ENCODE results near the gene FLVCR2. TPM values are rescaled to one million over a fixed set of nuclear protein-coding genes. Genes with fewer than 3 reads are reported as not detected.

Gene FLVCR2
- total RNA-seq, 4 donors from 2014 or later: 11.5 to 21.8 (median 12.3) TPM

DNA sequence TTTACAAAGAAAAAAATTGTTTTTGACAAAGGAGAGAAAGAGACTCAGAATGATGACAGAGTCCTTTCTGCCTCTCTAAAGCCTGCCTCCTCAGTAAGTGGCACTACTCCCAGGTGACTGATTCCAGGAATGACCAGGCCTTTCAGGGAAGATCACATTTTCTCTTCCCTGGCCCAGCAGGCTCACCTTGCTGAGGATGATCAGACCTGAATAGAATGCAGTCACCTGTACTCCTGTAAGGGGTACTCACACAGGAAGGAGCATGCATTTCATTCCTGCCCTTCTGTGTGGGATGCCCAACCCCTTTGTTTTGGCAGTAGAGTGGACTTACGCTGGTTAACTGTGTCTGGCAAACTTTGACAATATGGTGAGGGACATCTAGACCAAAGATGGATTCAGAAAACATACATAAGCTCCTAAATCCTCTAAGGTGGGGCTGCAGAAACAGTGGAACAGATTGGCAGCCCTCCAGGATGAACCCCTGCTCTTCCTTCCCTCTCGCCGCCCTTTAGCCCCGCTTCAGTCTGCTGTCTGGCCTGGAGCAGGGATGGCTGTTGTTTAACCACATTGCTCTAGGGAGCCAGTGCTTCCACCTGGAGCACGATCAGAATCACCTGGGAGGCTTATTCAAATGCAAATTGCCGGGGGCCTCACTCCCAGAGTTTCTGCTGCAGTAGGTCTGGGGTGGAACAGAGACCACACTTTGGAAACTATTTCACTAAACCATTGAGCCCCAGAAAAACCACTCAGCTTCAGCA, 52.5 kb downstream of the FLVCR2 start:
- TF ChIP-seq, protein P1, sequence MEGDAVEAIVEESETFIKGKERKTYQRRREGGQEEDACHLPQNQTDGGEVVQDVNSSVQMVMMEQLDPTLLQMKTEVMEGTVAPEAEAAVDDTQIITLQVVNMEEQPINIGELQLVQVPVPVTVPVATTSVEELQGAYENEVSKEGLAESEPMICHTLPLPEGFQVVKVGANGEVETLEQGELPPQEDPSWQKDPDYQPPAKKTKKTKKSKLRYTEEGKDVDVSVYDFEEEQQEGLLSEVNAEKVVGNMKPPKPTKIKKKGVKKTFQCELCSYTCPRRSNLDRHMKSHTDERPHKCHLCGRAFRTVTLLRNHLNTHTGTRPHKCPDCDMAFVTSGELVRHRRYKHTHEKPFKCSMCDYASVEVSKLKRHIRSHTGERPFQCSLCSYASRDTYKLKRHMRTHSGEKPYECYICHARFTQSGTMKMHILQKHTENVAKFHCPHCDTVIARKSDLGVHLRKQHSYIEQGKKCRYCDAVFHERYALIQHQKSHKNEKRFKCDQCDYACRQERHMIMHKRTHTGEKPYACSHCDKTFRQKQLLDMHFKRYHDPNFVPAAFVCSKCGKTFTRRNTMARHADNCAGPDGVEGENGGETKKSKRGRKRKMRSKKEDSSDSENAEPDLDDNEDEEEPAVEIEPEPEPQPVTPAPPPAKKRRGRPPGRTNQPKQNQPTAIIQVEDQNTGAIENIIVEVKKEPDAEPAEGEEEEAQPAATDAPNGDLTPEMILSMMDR (IDR thresholded peaks at IDR 0.05; ENCODE audit: low read depth): no peak

DNA sequence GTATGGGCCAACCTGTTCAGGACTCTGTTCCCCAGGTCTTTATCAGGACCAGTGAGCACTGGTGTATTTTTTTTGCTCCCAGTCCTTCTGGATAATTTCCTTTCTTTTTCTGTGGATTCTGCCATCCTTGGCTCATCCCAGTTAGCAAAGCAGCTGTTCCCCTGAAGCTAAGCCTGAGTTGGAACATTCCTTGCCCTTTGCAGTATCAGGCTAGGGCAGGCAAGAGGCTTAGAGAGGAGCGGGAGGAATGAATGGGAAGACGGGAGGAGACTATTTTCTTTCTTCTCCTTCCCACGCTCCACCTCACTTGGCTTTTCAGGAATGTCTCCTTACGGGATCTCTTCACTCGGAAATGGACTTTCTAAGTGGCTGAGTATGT, 53.0 kb downstream of the FLVCR2 start:
- TF ChIP-seq, protein P1 (IDR thresholded peaks at IDR 0.05; ENCODE audit: low read depth): no peak

DNA sequence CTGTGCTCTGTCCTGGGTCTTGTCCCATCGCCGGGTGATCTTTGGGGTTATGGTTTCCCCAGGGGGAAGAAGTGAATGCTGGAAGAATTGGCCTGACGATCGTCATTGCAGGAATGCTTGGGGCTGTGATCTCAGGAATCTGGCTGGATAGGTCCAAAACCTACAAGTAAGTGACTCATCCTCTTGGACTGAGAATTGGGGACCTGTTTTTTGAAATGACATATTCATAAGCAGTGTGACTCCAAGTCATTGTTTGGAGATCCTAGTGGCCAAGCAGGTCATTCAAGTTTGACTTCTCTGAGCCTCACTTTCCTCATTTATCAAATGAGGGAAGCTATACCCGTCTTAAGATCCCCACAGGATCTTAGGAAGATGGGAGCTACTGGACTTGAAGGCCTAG, 56.4 kb downstream of the FLVCR2 start:
- TF ChIP-seq, protein P1 (IDR thresholded peaks at IDR 0.05; ENCODE audit: low read depth): no peak

DNA sequence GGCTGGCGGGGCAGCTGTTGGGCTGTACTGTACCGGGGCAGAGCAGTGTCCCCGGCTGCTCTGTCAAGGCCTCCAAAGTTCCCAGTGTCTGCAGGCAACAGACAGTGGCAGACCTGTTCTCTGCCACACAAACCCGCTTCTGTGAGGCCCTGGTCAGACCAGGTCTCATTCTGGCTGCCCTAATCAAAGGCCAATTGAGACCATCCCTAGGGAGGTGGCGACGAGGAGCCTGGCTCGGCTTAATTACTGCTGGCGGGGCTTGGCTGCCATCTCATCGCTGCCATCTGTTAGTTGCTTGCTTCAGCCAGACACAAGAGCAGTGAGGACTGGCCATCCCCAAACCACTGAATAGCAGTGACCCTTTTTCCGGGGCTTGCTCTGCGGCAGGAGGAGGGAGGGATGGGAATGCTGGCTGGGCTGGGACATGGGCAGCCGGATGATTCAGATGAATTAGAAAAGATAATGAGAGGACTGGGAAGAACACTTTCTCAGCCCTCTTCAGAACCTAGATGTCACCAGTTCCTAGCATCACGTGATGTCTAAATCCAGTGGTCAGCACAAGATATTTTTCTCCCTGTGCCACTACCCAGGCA, 57.8 kb downstream of the FLVCR2 start:
- TF ChIP-seq, protein P1 (IDR thresholded peaks at IDR 0.05; ENCODE audit: low read depth): no peak

DNA sequence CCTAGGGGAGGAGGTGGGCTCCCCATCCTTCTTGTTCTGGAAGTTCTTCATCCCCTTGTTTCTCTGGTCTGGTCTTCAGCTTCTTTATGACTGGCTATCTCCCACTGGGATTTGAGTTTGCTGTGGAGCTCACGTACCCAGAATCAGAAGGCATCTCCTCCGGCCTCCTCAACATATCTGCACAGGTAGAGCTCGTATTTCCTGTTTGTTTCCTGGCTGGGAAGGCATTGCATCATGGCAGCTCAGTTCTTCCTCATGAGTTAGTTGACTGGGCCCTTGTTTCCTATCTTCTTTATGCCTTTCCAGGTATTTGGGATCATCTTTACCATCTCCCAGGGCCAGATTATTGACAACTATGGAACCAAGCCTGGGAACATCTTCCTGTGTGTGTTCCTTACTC, 62.5 kb downstream of the FLVCR2 start:
- TF ChIP-seq, protein P1 (IDR thresholded peaks at IDR 0.05; ENCODE audit: low read depth): no peak

DNA sequence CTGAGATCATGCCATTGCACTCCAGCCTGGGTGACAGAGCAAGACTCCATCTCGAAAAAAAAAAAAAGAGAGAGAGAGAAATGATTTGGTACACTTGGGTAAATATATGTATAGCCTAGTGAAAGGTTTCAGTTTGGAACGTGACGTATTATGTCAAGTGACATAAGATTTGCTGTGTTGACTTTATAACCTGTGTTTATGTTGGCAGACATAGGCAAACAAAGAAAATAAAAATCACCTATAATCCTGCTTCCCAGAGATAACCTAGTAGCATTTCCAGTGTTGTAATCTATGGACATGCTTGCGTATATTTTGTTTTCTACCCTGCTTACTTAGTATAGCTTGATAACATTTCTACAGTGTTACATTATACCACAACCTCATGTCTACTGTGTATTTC, 65.6 kb downstream of the FLVCR2 start:
- TF ChIP-seq, protein P1 (IDR thresholded peaks at IDR 0.05; ENCODE audit: low read depth): no peak

DNA sequence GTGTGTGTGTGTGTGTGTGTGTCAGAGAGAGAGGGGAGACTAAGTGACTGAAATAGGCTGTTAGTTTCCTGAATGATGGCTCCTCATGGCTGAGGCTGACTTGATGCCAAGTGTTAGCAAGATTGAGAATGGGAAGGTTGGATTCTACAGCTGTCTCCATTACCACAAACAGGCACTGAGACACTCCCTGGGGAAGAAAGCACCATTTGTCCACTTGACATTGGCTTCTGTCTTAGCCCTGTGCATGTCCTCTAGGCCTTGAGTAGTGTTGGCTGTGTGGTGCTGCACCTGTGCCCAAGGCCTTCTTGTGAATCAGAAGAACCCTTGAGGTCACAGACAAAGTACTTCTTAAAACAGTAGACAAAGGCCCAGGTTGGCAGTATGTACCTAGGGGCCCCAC, 66.6 kb downstream of the FLVCR2 start:
- TF ChIP-seq, protein P1 (IDR thresholded peaks at IDR 0.05; ENCODE audit: low read depth): no peak
